GM21717 (cell line): ENCODE measurements around the gene CRTC2.

ENCODE experiments used
- ATAC-seq: cut with Tn5 transposase; IDR thresholded peaks from one replicate; pipeline ENCODE4 v1.9.1; 2021; ENCODE audit warnings: mild to moderate bottlenecking, moderate library complexity; ENCODE audit not compliant: unreplicated experiment

Gene CRTC2

GRCh38 chr1:153899509-153899908, 58.9 kb downstream of the CRTC2 start:
- ATAC-seq, result no peak
